Islet of Langerhans (tissue), 1 donor: ENCODE data around the gene EPHX1.
"Not testable (repeated sequence)": the region's sequence is repeated elsewhere in the genome, so short reads cannot be mapped to it uniquely, and the experiment has no call there.

Experiments used
- FAIRE-seq: peaks from one replicate; lab custom pipeline; 2011; peaks lifted over from hg19 to GRCh38; lab: Jason Lieb, UNC

Gene EPHX1

GRCh38 chr1:225809842-225810578 lies at the start of gene EPHX1:
TSS of gene EPHX1 (plus strand) at chr1:225810124. CDS start at chr1:225828730, 18,606 bp downstream.
- FAIRE-seq = no peak

- FAIRE-seq = no peak
These were observed 49.4 kb upstream of the EPHX1 start for GRCh38 chr1:225760531-225760930.

- not testable (repeated sequence) for FAIRE-seq
These were observed 48.5 kb upstream of the EPHX1 start for GRCh38 chr1:225761395-225761794.

- FAIRE-seq = no peak
These were observed 47.9 kb upstream of the EPHX1 start for GRCh38 chr1:225762002-225762441.

GRCh38 chr1:225762444-225762843 lies 47.5 kb upstream of the EPHX1 start:
- FAIRE-seq = no peak

- no peak for FAIRE-seq
These were observed 46.0 kb upstream of the EPHX1 start for GRCh38 chr1:225763716-225764548.

GRCh38 chr1:225765982-225766674 lies 43.8 kb upstream of the EPHX1 start:
- no peak for FAIRE-seq

GRCh38 chr1:225766967-225767633 lies 42.8 kb upstream of the EPHX1 start:
- no peak for FAIRE-seq

- no peak for FAIRE-seq
These were observed 42.0 kb upstream of the EPHX1 start for GRCh38 chr1:225767634-225768540.

- FAIRE-seq = no peak
These were observed 41.1 kb upstream of the EPHX1 start for GRCh38 chr1:225768662-225769426.

- FAIRE-seq = no peak
These were observed 40.2 kb upstream of the EPHX1 start for GRCh38 chr1:225769687-225770086.

- FAIRE-seq = no peak
These were observed 39.2 kb upstream of the EPHX1 start for GRCh38 chr1:225770561-225771248.

GRCh38 chr1:225771661-225772322 lies 38.1 kb upstream of the EPHX1 start:
- FAIRE-seq = no peak

- FAIRE-seq = no peak
These were observed 37.6 kb upstream of the EPHX1 start for GRCh38 chr1:225772323-225772768.

GRCh38 chr1:225772848-225773247 lies 37.1 kb upstream of the EPHX1 start:
- no peak for FAIRE-seq

- no peak for FAIRE-seq
These were observed 35.4 kb upstream of the EPHX1 start for GRCh38 chr1:225774281-225775147.

- FAIRE-seq = no peak
These were observed 33.6 kb upstream of the EPHX1 start for GRCh38 chr1:225776294-225776693.

GRCh38 chr1:225777058-225777582 lies 32.8 kb upstream of the EPHX1 start:
- FAIRE-seq = no peak
